Smooth muscle cell (in vitro differentiated cells): Measurements from ENCODE around the gene CSNK1G1. TPM values are rescaled to one million over a fixed set of nuclear protein-coding genes. Genes with fewer than 3 reads are reported as not detected.
"Not testable (repeated sequence)": the region's sequence is repeated elsewhere in the genome, so short reads cannot be mapped to it uniquely, and the experiment has no call there.

ENCODE experiments used
- DNase-seq: peaks from one replicate; lab custom pipeline; 2025; ENCODE audit not compliant: unreplicated experiment; lab: John Stamatoyannopoulos, UW
- H2AFZ ChIP-seq: fragments of 200-600 bp; sonication (generic); 2 replicates; pipeline ENCODE4 v1.6.0; 2016; ENCODE audit warnings: antibody characterized with exemption, low read depth, mild to moderate bottlenecking
- H3F3A ChIP-seq: fragments of 200-600 bp; sonication (generic); 2 replicates; pipeline ENCODE4 v1.6.0; 2017; ENCODE audit warnings: antibody characterized with exemption, low read depth
- H3K27ac ChIP-seq: fragments of 200-600 bp; sonication (generic); 2 replicates; pipeline ENCODE4 v1.5.1; 2016; ENCODE audit warnings: low read depth, mild to moderate bottlenecking
- H3K27me3 ChIP-seq: fragments of 200-600 bp; sonication (generic); 2 replicates; pipeline ENCODE4 v1.6.1; 2016; ENCODE audit warnings: low read depth, mild to moderate bottlenecking
- H3K36me3 ChIP-seq: fragments of 200-600 bp; sonication (generic); 2 replicates; pipeline ENCODE4 v1.5.1; 2016; ENCODE audit warnings: low read depth
- H3K4me1 ChIP-seq: fragments of 200-600 bp; sonication (generic); 2 replicates; pipeline ENCODE4 v1.5.1; 2016; ENCODE audit warnings: low read depth
- H3K4me2 ChIP-seq: fragments of 200-600 bp; sonication (generic); 2 replicates; pipeline ENCODE4 v1.6.0; 2016; ENCODE audit warnings: mild to moderate bottlenecking
- H3K4me3 ChIP-seq: fragments of 200-600 bp; sonication (generic); 2 replicates; pipeline ENCODE4 v1.5.1; 2016; ENCODE audit warnings: mild to moderate bottlenecking
- H3K79me2 ChIP-seq: fragments of 200-600 bp; sonication (generic); 2 replicates; pipeline ENCODE4 v1.6.0; 2016; ENCODE audit warnings: low read depth, mild to moderate bottlenecking
- H3K9ac ChIP-seq: fragments of 200-600 bp; sonication (generic); 2 replicates; pipeline ENCODE4 v1.6.0; 2016; ENCODE audit warnings: low read depth
- H3K9me3 ChIP-seq: fragments of 200-600 bp; sonication (generic); replicated peaks from 2 replicates; pipeline ENCODE4 v1.5.1; 2016; ENCODE audit warnings: low read depth
- H4K20me1 ChIP-seq: fragments of 200-600 bp; sonication (generic); 2 replicates; pipeline ENCODE4 v1.6.0; 2016; ENCODE audit warnings: low read depth
- WGBS: methylation state at CpG from one replicate; pipeline ENCODE4 v1.1.7; 2016; ENCODE audit warnings: low lambda C conversion rate; 5-methylcytosine and 5-hydroxymethylcytosine counted together
- polyA plus RNA-seq: library from polyadenylated mRNA; unstranded; fragments of >200 nt; fragmentation: Nextera tagmentation; extraction: Ambion mirVana; gene quantifications from 2 replicates; pipeline ENCODE4 v1.2.1, GENCODE V29; 2016
- total RNA-seq: library from RNA; depleted of rRNA; stranded (reverse); fragments of >200 nt; gene quantifications from 2 replicates; pipeline ENCODE4 v1.2.3, GENCODE V29; 2014
- TF ChIP-seq, protein P1 (sequence below): fragments of 200-600 bp; sonication (generic); IDR thresholded peaks from 2 replicates; pipeline ENCODE4 v1.5.1; 2017; ENCODE audit warnings: borderline replicate concordance, mild to moderate bottlenecking, antibody characterized with exemption; ENCODE audit not compliant: insufficient read depth, poor library complexity, severe bottlenecking

CSNK1G1 gene
- total and polyA plus RNA-seq, 2 experiments from 2014 or later = 12.8 to 23.2 TPM

DNA sequence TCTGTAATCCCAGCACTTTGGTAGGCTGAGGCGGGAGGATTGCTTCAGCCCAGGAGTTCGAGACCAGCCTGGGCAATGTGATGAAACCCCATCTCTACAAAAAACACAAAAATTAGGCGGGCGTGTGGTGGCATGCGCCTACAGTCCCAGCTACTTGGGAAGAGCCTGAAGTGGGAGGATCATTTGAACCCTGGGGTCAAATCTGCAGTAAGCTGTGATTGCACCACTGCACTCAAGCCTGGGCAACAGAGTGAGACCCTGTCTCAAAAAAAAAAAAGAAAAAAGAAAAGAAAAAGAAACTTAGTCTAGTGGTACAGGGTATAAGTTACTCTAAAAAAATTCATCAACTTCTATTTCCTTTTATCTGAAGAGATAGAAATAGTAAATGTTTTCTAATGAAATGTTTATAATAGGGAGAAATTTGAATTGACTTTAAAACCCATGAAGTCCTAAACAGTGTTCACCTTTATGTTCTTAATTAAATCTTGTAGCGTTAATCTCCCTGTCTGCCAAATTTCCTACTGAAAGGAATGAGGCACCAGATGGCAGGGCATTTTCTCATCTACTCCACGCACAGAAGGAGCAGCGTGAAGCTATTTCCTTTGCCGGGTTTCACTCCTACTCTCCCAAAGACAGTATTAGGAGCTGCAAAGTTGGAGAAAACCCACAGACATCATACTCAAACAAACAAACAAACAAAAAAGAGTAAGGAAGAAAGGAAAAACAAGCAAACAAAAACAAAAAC lies 23.4 kb upstream of the CSNK1G1 start:
- Histone ChIP-seq H3K79me2 (peaks cover 6% of the 10 kb centered on the region), H3K27ac (peak overlapping the region; percentile 89), H3K4me3 (no peak overlapping the region), H3K9ac (no peak overlapping the region), H3K9me3 (no peaks in the 10 kb centered on the region), H3K27me3 (no peaks in the 10 kb centered on the region), H3K4me1 (peaks cover 4% of the 10 kb centered on the region), H4K20me1 (no peaks in the 10 kb centered on the region), H3K36me3 (no peaks in the 10 kb centered on the region), H3K4me2 (peak overlapping the region; percentile 89), H2AFZ (no peak overlapping the region), H3F3A (peaks cover 10% of the 10 kb centered on the region)
- 63% methylated on average over 9 of the region's 9 CpGs for WGBS
- TF ChIP-seq, protein P1, sequence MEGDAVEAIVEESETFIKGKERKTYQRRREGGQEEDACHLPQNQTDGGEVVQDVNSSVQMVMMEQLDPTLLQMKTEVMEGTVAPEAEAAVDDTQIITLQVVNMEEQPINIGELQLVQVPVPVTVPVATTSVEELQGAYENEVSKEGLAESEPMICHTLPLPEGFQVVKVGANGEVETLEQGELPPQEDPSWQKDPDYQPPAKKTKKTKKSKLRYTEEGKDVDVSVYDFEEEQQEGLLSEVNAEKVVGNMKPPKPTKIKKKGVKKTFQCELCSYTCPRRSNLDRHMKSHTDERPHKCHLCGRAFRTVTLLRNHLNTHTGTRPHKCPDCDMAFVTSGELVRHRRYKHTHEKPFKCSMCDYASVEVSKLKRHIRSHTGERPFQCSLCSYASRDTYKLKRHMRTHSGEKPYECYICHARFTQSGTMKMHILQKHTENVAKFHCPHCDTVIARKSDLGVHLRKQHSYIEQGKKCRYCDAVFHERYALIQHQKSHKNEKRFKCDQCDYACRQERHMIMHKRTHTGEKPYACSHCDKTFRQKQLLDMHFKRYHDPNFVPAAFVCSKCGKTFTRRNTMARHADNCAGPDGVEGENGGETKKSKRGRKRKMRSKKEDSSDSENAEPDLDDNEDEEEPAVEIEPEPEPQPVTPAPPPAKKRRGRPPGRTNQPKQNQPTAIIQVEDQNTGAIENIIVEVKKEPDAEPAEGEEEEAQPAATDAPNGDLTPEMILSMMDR = no peak
- DNase-seq = no peak

DNA sequence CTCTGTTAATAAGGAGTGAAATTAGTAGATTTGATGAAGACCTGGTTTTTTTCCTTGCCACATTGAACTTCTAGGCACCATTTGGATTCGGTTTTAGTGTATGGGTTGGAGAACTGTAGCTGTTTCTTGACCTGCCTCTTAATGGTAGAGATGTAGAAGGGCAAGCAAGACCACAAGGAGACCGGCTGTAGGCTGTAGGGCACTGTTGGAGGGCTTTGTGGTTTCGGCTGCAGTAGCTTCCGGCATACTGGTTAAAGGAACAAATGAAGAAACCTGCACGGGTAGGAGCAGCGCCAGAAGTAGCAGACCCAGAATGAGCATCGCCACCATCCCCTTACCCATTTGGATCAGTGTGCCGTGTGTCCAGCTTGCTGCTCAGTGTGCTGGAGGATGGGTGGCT lies 17.4 kb upstream of the CSNK1G1 start:
- H3K36me3 ChIP-seq = no peaks in the 10 kb centered on the region
- H3K79me2 ChIP-seq = no peaks in the 10 kb centered on the region
- H2AFZ ChIP-seq = no peak overlapping the region
- H3K4me3 ChIP-seq = no peak overlapping the region
- H3K4me1 ChIP-seq = no peaks in the 10 kb centered on the region
- no peaks in the 10 kb centered on the region for H4K20me1 ChIP-seq
- H3K4me2 ChIP-seq = no peak overlapping the region
- H3F3A ChIP-seq = no peaks in the 10 kb centered on the region
- TF ChIP-seq, protein P1 = no peak
- no peak overlapping the region for H3K9ac ChIP-seq
- no peaks in the 10 kb centered on the region for H3K9me3 ChIP-seq
- no peak for DNase-seq
- no peaks in the 10 kb centered on the region for H3K27me3 ChIP-seq
- 98% methylated on average over 8 of the region's 8 CpGs for WGBS
- H3K27ac ChIP-seq = no peak overlapping the region

DNA sequence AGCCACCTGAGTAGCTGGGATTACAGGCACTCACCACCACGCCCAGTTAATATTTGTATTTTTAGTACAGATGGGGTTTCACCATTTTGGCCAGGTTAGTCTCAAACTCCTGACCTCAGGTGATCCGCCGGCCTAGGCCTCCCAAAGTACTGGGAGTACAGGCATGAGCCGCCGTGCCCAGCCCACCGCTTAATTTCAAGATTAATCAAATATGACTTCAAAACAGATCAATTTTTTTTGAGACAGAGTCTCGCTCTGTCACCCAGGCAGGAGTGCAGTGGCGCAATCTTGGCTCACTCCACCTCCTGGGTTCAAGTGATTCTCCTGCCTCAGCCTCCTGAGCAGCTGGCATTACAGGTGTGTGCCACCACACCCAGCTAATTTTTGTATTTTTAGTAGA lies 15.4 kb upstream of the CSNK1G1 start:
- not testable (repeated sequence) for H3K4me2 ChIP-seq, H4K20me1 ChIP-seq, H3K4me1 ChIP-seq, H3K4me3 ChIP-seq, H3K9me3 ChIP-seq, H3K27me3 ChIP-seq, H3F3A ChIP-seq, DNase-seq, H3K36me3 ChIP-seq, H2AFZ ChIP-seq, H3K79me2 ChIP-seq, H3K27ac ChIP-seq, H3K9ac ChIP-seq
- over 99% methylated on average over 8 of the region's 8 CpGs for WGBS

DNA sequence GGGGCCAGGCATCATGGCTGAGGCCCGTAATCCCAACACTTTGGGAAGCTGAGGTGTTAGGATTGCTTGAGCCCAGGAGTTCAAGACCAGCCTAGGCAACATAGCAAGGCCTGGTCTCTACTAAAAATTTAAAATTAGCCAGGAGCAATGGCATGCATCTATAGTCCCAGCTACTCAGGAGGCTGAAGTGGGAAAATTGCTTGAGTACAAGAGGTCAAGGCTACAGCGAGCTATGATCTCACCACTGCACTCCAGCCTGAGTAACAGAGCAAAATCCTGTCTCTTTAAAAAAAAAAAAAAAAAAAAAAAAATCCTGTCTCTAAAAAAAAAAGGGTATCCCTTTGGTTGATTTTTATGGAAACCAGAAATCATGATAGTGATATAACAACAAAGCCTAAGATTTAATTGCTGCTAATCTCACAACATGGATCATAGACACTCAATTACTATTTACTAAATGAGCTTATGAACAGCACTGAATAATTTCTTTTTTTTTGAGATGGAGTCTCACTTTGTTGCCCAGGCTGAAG lies 13.2 kb upstream of the CSNK1G1 start:
- Histone ChIP-seq H3K4me3 (no peak overlapping the region), H3K27ac (no peak overlapping the region)
- WGBS = 86% methylated on average over 2 of the region's 2 CpGs

More for the DNA sequence above, 13.2 kb upstream of the CSNK1G1 start:
- TF ChIP-seq, protein P1 = no peak
- no peak for DNase-seq
- no peaks in the 10 kb centered on the region for H3K9me3 ChIP-seq
- H4K20me1 ChIP-seq = no peaks in the 10 kb centered on the region
- no peaks in the 10 kb centered on the region for H3K36me3 ChIP-seq
- H3K27me3 ChIP-seq = no peaks in the 10 kb centered on the region
- H3K9ac ChIP-seq = no peak overlapping the region
- H2AFZ ChIP-seq = no peak overlapping the region
- H3F3A ChIP-seq = no peaks in the 10 kb centered on the region
- no peak overlapping the region for H3K4me2 ChIP-seq
- no peaks in the 10 kb centered on the region for H3K79me2 ChIP-seq
- H3K4me1 ChIP-seq = no peaks in the 10 kb centered on the region
